Activated CD4-positive, alpha-beta T cell treated with anti-CD3 and anti-CD28 coated beads for 36 hours (primary cell): ENCODE results near the gene MORC2. TPM values are rescaled to one million over a fixed set of nuclear protein-coding genes. Genes with fewer than 3 reads are reported as not detected.

Experiments
- ATAC-seq: fragments of 200-7000 bp; cut with Tn5 transposase; one replicate; pipeline ENCODE4 v1.10.0; 2021; ENCODE audit warnings: mild to moderate bottlenecking, moderate library complexity
- CTCF ChIA-PET: fragments of 350-600 bp; sonication (Branson Sonifier 250); formaldehyde crosslinking; loops from one replicate; lab custom pipeline; 2021; ENCODE audit warnings: antibody characterized with exemption; lab: Charles Lee
- POLR2A ChIA-PET: fragments of 350-600 bp; sonication (Branson Sonifier 250); formaldehyde crosslinking; loops from one replicate; lab custom pipeline; 2021; ENCODE audit warnings: antibody characterized with exemption, inconsistent platforms; lab: Charles Lee
- DNase-seq: peaks from one replicate; pipeline ENCODE4 v3.0.0-alpha.2; 2020
- H3K27ac Mint-ChIP-seq: one replicate; pipeline ENCODE4 v1.8.0; 2021; ENCODE audit warnings: mixed read lengths
- H3K27me3 Mint-ChIP-seq: one replicate; pipeline ENCODE4 v1.8.0; 2021; ENCODE audit warnings: mixed read lengths
- H3K36me3 Mint-ChIP-seq: one replicate; pipeline ENCODE4 v1.8.0; 2021; ENCODE audit warnings: low read depth, mixed read lengths
- H3K4me1 Mint-ChIP-seq: one replicate; pipeline ENCODE4 v1.8.0; 2021; ENCODE audit warnings: mixed read lengths
- H3K4me3 Mint-ChIP-seq: one replicate; pipeline ENCODE4 v1.8.0; 2021; ENCODE audit warnings: mild to moderate bottlenecking, moderate library complexity, mixed read lengths
- H3K9me3 Mint-ChIP-seq: one replicate; pipeline ENCODE4 v1.8.0; 2021; ENCODE audit warnings: low read depth, mixed read lengths
- intact Hi-C, 2 experiments: fragments of 100-400 bp; cut with DNase I in 1 of 2; cut with micrococcal nuclease in 1 of 2; formaldehyde crosslinking; loops; one replicate each; pipeline versions ENCODE4 v1.14.2 to v1.15.1; 2022 to 2024; cut with DNase I, micrococcal nuclease
- total RNA-seq, 2 experiments: library from RNA; stranded (reverse); gene quantifications; one replicate each; pipeline ENCODE4 v1.2.3, GENCODE V29; 2021

MORC2 gene
- total RNA-seq, 2 experiments from 2014 or later: 24.0 to 24.1 TPM

GRCh38 chr22:30889268-30889995 lies 79.1 kb downstream of the MORC2 start:
- intact Hi-C loops: no loop called here
- no peaks in the 10 kb centered on the region for H3K36me3 Mint-ChIP-seq
- ChIA-PET CTCF (interaction anchor here (0.8 to 2.8 kb wide), 5 partner anchors 18 to 126 kb away, joined by 3 to 12 read pairs (median 3); no protein-coding TSS in a partner anchor), POLR2A (no interaction called here)
- DNase-seq (no peak), ATAC-seq (no peak)
- H3K9me3 Mint-ChIP-seq: no peaks in the 10 kb centered on the region
- peaks cover 17% of the 10 kb centered on the region for H3K4me1 Mint-ChIP-seq
- H3K4me3 Mint-ChIP-seq: no peak overlapping the region
- H3K27ac Mint-ChIP-seq: no peak overlapping the region
- no peaks in the 10 kb centered on the region for H3K27me3 Mint-ChIP-seq

- Mint-ChIP-seq H3K27ac (no peak overlapping the region), H3K36me3 (no peaks in the 10 kb centered on the region), H3K4me3 (no peak overlapping the region), H3K9me3 (no peaks in the 10 kb centered on the region), H3K27me3 (no peaks in the 10 kb centered on the region), H3K4me1 (peaks cover 3% of the 10 kb centered on the region)
- intact Hi-C loops: no loop called here
- no peak for DNase-seq
- ChIA-PET CTCF (interaction anchor here (0.7 to 1.3 kb wide), 3 partner anchors 19 to 130 kb away, joined by 3 read pairs; no protein-coding TSS in a partner anchor), POLR2A (no interaction called here)
- no peak for ATAC-seq
These were observed 80.7 kb downstream of the MORC2 start for GRCh38 chr22:30887861-30888260.

- no peak overlapping the region for H3K27ac Mint-ChIP-seq
- H3K4me3 Mint-ChIP-seq: no peak overlapping the region
- H3K9me3 Mint-ChIP-seq: no peaks in the 10 kb centered on the region
- intact Hi-C loops: no loop called here
- ATAC-seq (no peak), DNase-seq (no peak)
- no peaks in the 10 kb centered on the region for H3K36me3 Mint-ChIP-seq
- no peaks in the 10 kb centered on the region for H3K27me3 Mint-ChIP-seq
- POLR2A ChIA-PET: no interaction called here
- CTCF ChIA-PET: interaction anchor here (0.7 kb wide), 1 partner anchor 129 kb away, joined by 3 read pairs; no protein-coding TSS in a partner anchor
- H3K4me1 Mint-ChIP-seq: peaks cover 3% of the 10 kb centered on the region
These were observed 81.1 kb downstream of the MORC2 start for GRCh38 chr22:30887453-30887852.

- H3K27ac Mint-ChIP-seq: no peak overlapping the region
- no peaks in the 10 kb centered on the region for H3K9me3 Mint-ChIP-seq
- no peak overlapping the region for H3K4me3 Mint-ChIP-seq
- DNase-seq (no peak), ATAC-seq (no peak)
- intact Hi-C loops: no loop called here
- no peaks in the 10 kb centered on the region for H3K36me3 Mint-ChIP-seq
- ChIA-PET POLR2A (no interaction called here), CTCF (interaction anchor here (0.6 to 1.0 kb wide), 4 partner anchors 22 to 277 kb away, joined by 3 to 4 read pairs (median 3); no protein-coding TSS in a partner anchor)
- H3K27me3 Mint-ChIP-seq: no peaks in the 10 kb centered on the region
- no peaks in the 10 kb centered on the region for H3K4me1 Mint-ChIP-seq
These were observed 83.0 kb downstream of the MORC2 start for GRCh38 chr22:30885591-30885990.

GRCh38 chr22:30885001-30885366 lies 83.6 kb downstream of the MORC2 start:
- Mint-ChIP-seq H3K9me3 (no peaks in the 10 kb centered on the region), H3K27ac (no peak overlapping the region), H3K27me3 (no peaks in the 10 kb centered on the region), H3K4me1 (no peaks in the 10 kb centered on the region), H3K36me3 (no peaks in the 10 kb centered on the region), H3K4me3 (no peak overlapping the region)
- ChIA-PET CTCF (interaction anchor here (0.7 to 1.0 kb wide), 3 partner anchors 23 to 106 kb away, joined by 3 to 4 read pairs (median 3); no protein-coding TSS in a partner anchor), POLR2A (no interaction called here)
- ATAC-seq (no peak), DNase-seq (no peak)
- intact Hi-C loops: no loop called here

GRCh38 chr22:30884211-30885000 lies 84.2 kb downstream of the MORC2 start:
- POLR2A ChIA-PET: no interaction called here
- intact Hi-C loops: no loop called here
- Mint-ChIP-seq H3K27me3 (no peaks in the 10 kb centered on the region), H3K4me1 (no peaks in the 10 kb centered on the region), H3K36me3 (no peaks in the 10 kb centered on the region), H3K9me3 (no peaks in the 10 kb centered on the region), H3K4me3 (no peak overlapping the region), H3K27ac (no peak overlapping the region)
- no peak for DNase-seq
- no peak for ATAC-seq
- CTCF ChIA-PET: interaction anchor here (0.7 kb wide), 1 partner anchor 23 kb away, joined by 3 read pairs; no protein-coding TSS in a partner anchor

GRCh38 chr22:30883586-30884145 lies 84.9 kb downstream of the MORC2 start:
- no peak overlapping the region for H3K27ac Mint-ChIP-seq
- H3K4me3 Mint-ChIP-seq: no peak overlapping the region
- H3K27me3 Mint-ChIP-seq: no peaks in the 10 kb centered on the region
- POLR2A ChIA-PET: no interaction called here
- no peaks in the 10 kb centered on the region for H3K9me3 Mint-ChIP-seq
- CTCF ChIA-PET: no interaction called here
- no peak for DNase-seq
- intact Hi-C loops: no loop called here
- ATAC-seq: no peak
- H3K4me1 Mint-ChIP-seq: no peaks in the 10 kb centered on the region
- H3K36me3 Mint-ChIP-seq: no peaks in the 10 kb centered on the region

- ATAC-seq (no peak), DNase-seq (no peak)
- ChIA-PET POLR2A (no interaction called here), CTCF (no interaction called here)
- intact Hi-C loops: no loop called here
- Mint-ChIP-seq H3K27ac (no peak overlapping the region), H3K36me3 (no peaks in the 10 kb centered on the region), H3K9me3 (no peaks in the 10 kb centered on the region), H3K4me1 (no peaks in the 10 kb centered on the region), H3K4me3 (no peak overlapping the region), H3K27me3 (no peaks in the 10 kb centered on the region)
These were observed 85.5 kb downstream of the MORC2 start for GRCh38 chr22:30882974-30883533.

GRCh38 chr22:30882184-30882717 lies 86.3 kb downstream of the MORC2 start:
- CTCF ChIA-PET: no interaction called here
- POLR2A ChIA-PET: no interaction called here
- no peaks in the 10 kb centered on the region for H3K4me1 Mint-ChIP-seq
- intact Hi-C loops: no loop called here
- H3K36me3 Mint-ChIP-seq: no peaks in the 10 kb centered on the region
- no peak overlapping the region for H3K4me3 Mint-ChIP-seq
- no peaks in the 10 kb centered on the region for H3K27me3 Mint-ChIP-seq
- ATAC-seq (no peak), DNase-seq (no peak)
- H3K27ac Mint-ChIP-seq: no peak overlapping the region
- no peaks in the 10 kb centered on the region for H3K9me3 Mint-ChIP-seq

GRCh38 chr22:30881361-30882183 lies 87.0 kb downstream of the MORC2 start:
- ATAC-seq: no peak
- Mint-ChIP-seq H3K4me1 (no peaks in the 10 kb centered on the region), H3K9me3 (no peaks in the 10 kb centered on the region), H3K27ac (no peak overlapping the region), H3K27me3 (no peaks in the 10 kb centered on the region), H3K36me3 (no peaks in the 10 kb centered on the region), H3K4me3 (no peak overlapping the region)
- intact Hi-C loops: no loop called here
- no peak for DNase-seq
- POLR2A ChIA-PET: interaction anchor here (0.6 kb wide), 1 partner anchor 12 kb away, joined by 3 read pairs; no protein-coding TSS in a partner anchor
- CTCF ChIA-PET: no interaction called here
